GM12878 (cell line): ENCODE results near the gene CPSF6. TPM values are rescaled to one million over a fixed set of nuclear protein-coding genes. Genes with fewer than 3 reads are reported as not detected.

ENCODE experiments used
- ATAC-seq: fragments of 200-7000 bp; cut with Tn5 transposase; 3 replicates; pipeline ENCODE4 v1.9.1; 2020; ENCODE audit warnings: mild to moderate bottlenecking, moderate library complexity
- BruUV-seq: library from RNA; stranded (reverse); fragments of 400-500 nt; replicated peaks from 2 replicates; lab custom pipeline; 2021; lab: Mats Ljungman, UMichigan
- CTCF ChIA-PET: fragments of 300-600 bp; sonication (Branson Sonifier 250); formaldehyde crosslinking; extraction: SDS; loops from one replicate; lab custom pipeline; 2021; ENCODE audit warnings: inconsistent platforms; lab: Yijun Ruan, JAX
- POLR2A ChIA-PET: fragments of 350-600 bp; formaldehyde crosslinking; extraction: SDS; loops from one replicate; lab custom pipeline; 2021; ENCODE audit warnings: inconsistent platforms; lab: Charles Lee
- RAD21 ChIA-PET: fragments of 300-600 bp; sonication (Branson Sonifier 250); formaldehyde crosslinking; loops from one replicate; lab custom pipeline; 2023; ENCODE audit warnings: antibody characterized with exemption; ENCODE audit not compliant: unreplicated experiment; lab: Charles Lee
- SMC1A ChIA-PET: fragments of 300-600 bp; sonication (Branson Sonifier 250); formaldehyde crosslinking; loops from one replicate; lab custom pipeline; 2023; ENCODE audit not compliant: unreplicated experiment, uncharacterized antibody; lab: Charles Lee
- DNase-seq: peaks from one replicate; pipeline ENCODE4 v3.0.0-alpha.2; 2011; ENCODE audit warnings: low read depth, low spot score
- FAIRE-seq: peaks from 3 replicates; lab custom pipeline; 2011; peaks lifted over from hg19 to GRCh38; lab: Jason Lieb, UNC
- H2AFZ ChIP-seq: 2 replicates; pipeline ENCODE4 v1.6.0; 2011; ENCODE audit warnings: low read depth, low read length, control low read depth; ENCODE audit not compliant: control insufficient read depth
- H3K27ac ChIP-seq: 2 replicates; pipeline ENCODE4 v1.5.1; 2011; ENCODE audit warnings: control low read depth; ENCODE audit not compliant: control insufficient read depth, insufficient read depth
- H3K27me3 ChIP-seq, 2 experiments: replicated peaks in 1 of 2; 2 replicates each; pipeline versions ENCODE4 v1.6.0 to v1.6.1; 2011; ENCODE audit warnings: low read length in 1 of 2; ENCODE audit not compliant: control insufficient read depth in 2 of 2, insufficient read depth in 2 of 2
- H3K36me3 ChIP-seq, 2 experiments: 2 replicates each; pipeline ENCODE4 v1.5.1; 2011; ENCODE audit warnings: low read length in 1 of 2; ENCODE audit not compliant: control insufficient read depth in 2 of 2, insufficient read depth in 2 of 2
- H3K4me1 ChIP-seq: 2 replicates; pipeline ENCODE4 v1.6.1; 2011; ENCODE audit warnings: mild to moderate bottlenecking, low read length, moderate library complexity, mixed read lengths; ENCODE audit not compliant: control insufficient read depth, insufficient read depth
- H3K4me2 ChIP-seq: 2 replicates; pipeline ENCODE4 v1.6.0; 2011; ENCODE audit warnings: control low read depth; ENCODE audit not compliant: control insufficient read depth, insufficient read depth
- H3K4me3 ChIP-seq: fragments of 200-600 bp; sonication (generic); 2 replicates; pipeline ENCODE4 v1.5.1; 2016
- H3K79me2 ChIP-seq: 2 replicates; pipeline ENCODE4 v1.6.0; 2011; ENCODE audit warnings: low read length; ENCODE audit not compliant: control insufficient read depth, insufficient read depth
- H3K9ac ChIP-seq: 2 replicates; pipeline ENCODE4 v1.8.0; 2011; ENCODE audit warnings: low read length, control low read depth, mixed read lengths; ENCODE audit not compliant: control insufficient read depth, insufficient read depth
- H3K9me3 ChIP-seq: replicated peaks from 3 replicates; pipeline ENCODE4 v1.5.1; 2011; ENCODE audit warnings: mild to moderate bottlenecking, low read length; ENCODE audit not compliant: control insufficient read depth, insufficient read depth
- H4K20me1 ChIP-seq: 2 replicates; pipeline ENCODE4 v1.6.0; 2011; ENCODE audit not compliant: control insufficient read depth, insufficient read depth
- NBN ChIP-seq: fragments of 450-650 bp; IDR thresholded peaks from 2 replicates; pipeline ENCODE4 v1.6.1; 2016
- POLR2AphosphoS5 ChIP-seq: IDR thresholded peaks from 2 replicates; pipeline ENCODE4 v1.6.1; 2011; ENCODE audit warnings: mild to moderate bottlenecking, low read length, inconsistent platforms
- RB1 ChIP-seq: fragments of 450-650 bp; formaldehyde crosslinking; IDR thresholded peaks from 2 replicates; pipeline ENCODE4 v1.6.1; 2017; ENCODE audit warnings: mild to moderate bottlenecking, borderline replicate concordance
- USF1 ChIP-seq: IDR thresholded peaks from 2 replicates; pipeline ENCODE4 v1.6.1; 2011; ENCODE audit warnings: borderline replicate concordance, low read depth, mild to moderate bottlenecking, moderate library complexity, mixed read lengths, low read length; ENCODE audit not compliant: insufficient read depth; ENCODE audit errors: extremely low read length
- YY1 ChIP-seq: IDR thresholded peaks from 2 replicates; pipeline ENCODE4 v1.6.1; 2011; ENCODE audit warnings: low read depth, mild to moderate bottlenecking, low read length
- ZNF687 ChIP-seq: fragments of 450-650 bp; IDR thresholded peaks from 2 replicates; pipeline ENCODE4 v1.6.1; 2017; ENCODE audit warnings: mild to moderate bottlenecking, moderate library complexity
- WGBS: methylation state at CpG from one replicate; pipeline ENCODE4 v1.1.6; 2016; ENCODE audit warnings: low lambda C conversion rate; ENCODE audit not compliant: insufficient replicate concordance, insufficient coverage; ENCODE audit errors: missing lambda C conversion rate; 5-methylcytosine and 5-hydroxymethylcytosine counted together
- in situ Hi-C: fragments of 300-500 bp; cut with MboI; formaldehyde crosslinking; loops from 9 replicates; pipeline ENCODE4 v1.14.3; 2018; ENCODE audit warnings: mixed read lengths
- intact Hi-C: fragments of 100-400 bp; cut with micrococcal nuclease; formaldehyde crosslinking; loops from one replicate; pipeline ENCODE4 v1.14.2; 2022; ENCODE audit not compliant: unreplicated experiment
- polyA plus RNA-seq, 11 experiments: library from polyadenylated mRNA; depleted of rRNA in 4 of 11; unstranded in 6 of 11; stranded (reverse) in 5 of 11; fragments of >200 nt; fragmentation: Nextera tagmentation in 4 of 11; fragmentation: Illumina TruSeq in 1 of 11; extraction: Ambion mirVana in 4 of 11; extraction: Trizol in 1 of 11; gene quantifications; 1 replicate in 1 of 11; 2 replicates in 10 of 11; pipeline versions ENCODE4 v1.2.1 to v1.2.3, GENCODE V29; 2011 to 2016; ENCODE audit warnings: inconsistent platforms in 2 of 11, missing spikeins in 2 of 11, low read depth in 1 of 11
- total RNA-seq, 4 experiments: library from RNA; depleted of rRNA in 3 of 4; stranded (reverse); fragments of >200 nt in 3 of 4; fragmentation: Illumina TruSeq in 1 of 4; extraction: Trizol in 1 of 4; gene quantifications; 2 replicates each; pipeline versions ENCODE4 v1.2.1 to v1.2.3, GENCODE V29; 2013 to 2021

Gene CPSF6
- total and polyA plus RNA-seq, 10 of the 15 experiments (the other 5 are each of a cell fraction or from before 2014, with no cell fraction given): 40.9 to 150 (median 79.1) TPM

GRCh38 chr12:69247268-69248018, 8.1 kb downstream of the CPSF6 start (continued):
- TF ChIP-seq YY1: 0 out of 2 replicates have a peak, but pooled peaks have one; percentile 29
- TF ChIP-seq, all 136 proteins: peak for 3

- H3K27me3 ChIP-seq: no peaks in the 10 kb centered on the region
- SMC1A ChIA-PET: interaction anchor here (0.7 to 3.9 kb wide), 13 partner anchors 10 to 384 kb away, joined by 3 to 103 read pairs (median 3); no protein-coding TSS in a partner anchor
- H2AFZ ChIP-seq: no peak overlapping the region
- H3K79me2 ChIP-seq: peaks cover 67% of the 10 kb centered on the region
- in situ Hi-C loops: no loop called here
- TF ChIP-seq RB1: no peak
- TF ChIP-seq POLR2AphosphoS5: no peak
- no peak for TF ChIP-seq USF1
- no peak for TF ChIP-seq ZNF687
- TF ChIP-seq NBN: no peak
- FAIRE-seq (no peak), DNase-seq (no peak), ATAC-seq (peak; percentile 51)
- POLR2A ChIA-PET: interaction anchor here (2.1 kb wide), 1 partner anchor 9 kb away, joined by 8 read pairs; no protein-coding TSS in a partner anchor
- intact Hi-C loops: loop anchor here (10.0 kb wide), 1 partner anchor 387 kb away; no protein-coding TSS in a partner anchor
- CTCF ChIA-PET: interaction anchor here (0.6 to 10.7 kb wide), 9 partner anchors 9 to 422 kb away, joined by 3 to 285 read pairs (median 7); no protein-coding TSS in a partner anchor
- H3K36me3 ChIP-seq: peaks cover 2 to 16% of the 10 kb centered on the region in 2 experiments; a peak in 3 of 4 replicates
- no peak overlapping the region for H3K27ac ChIP-seq
- H3K4me1 ChIP-seq: peaks cover 4% of the 10 kb centered on the region
- RAD21 ChIA-PET: interaction anchor here (1.1 to 4.3 kb wide), 7 partner anchors 8 to 106 kb away, joined by 3 to 88 read pairs (median 6); no protein-coding TSS in a partner anchor
- H3K4me3 ChIP-seq: no peak overlapping the region
- H4K20me1 ChIP-seq: no peaks in the 10 kb centered on the region
- BruUV-seq: no TSS peak
- WGBS: 0% methylated on average over 1 of the region's 1 CpG
- no peak overlapping the region for H3K4me2 ChIP-seq
- H3K9me3 ChIP-seq: no peaks in the 10 kb centered on the region; the same call in 1 of the 3 replicates
- H3K9ac ChIP-seq: no peak overlapping the region
These were observed 12.7 kb downstream of the CPSF6 start for GRCh38 chr12:69252033-69252432.
